Panc1 (cell line): ENCODE measurements around the gene MAPKBP1.

Experiments
- CTCF ChIP-seq: fragments of 450-650 bp; IDR thresholded peaks from 2 replicates; pipeline ENCODE4 v1.5.1; 2017; ENCODE audit warnings: mild to moderate bottlenecking
- POLR2AphosphoS5 ChIP-seq: IDR thresholded peaks from 2 replicates; pipeline ENCODE4 v1.6.1; 2012; ENCODE audit warnings: mild to moderate bottlenecking, low read depth, low read length, moderate library complexity

DNA sequence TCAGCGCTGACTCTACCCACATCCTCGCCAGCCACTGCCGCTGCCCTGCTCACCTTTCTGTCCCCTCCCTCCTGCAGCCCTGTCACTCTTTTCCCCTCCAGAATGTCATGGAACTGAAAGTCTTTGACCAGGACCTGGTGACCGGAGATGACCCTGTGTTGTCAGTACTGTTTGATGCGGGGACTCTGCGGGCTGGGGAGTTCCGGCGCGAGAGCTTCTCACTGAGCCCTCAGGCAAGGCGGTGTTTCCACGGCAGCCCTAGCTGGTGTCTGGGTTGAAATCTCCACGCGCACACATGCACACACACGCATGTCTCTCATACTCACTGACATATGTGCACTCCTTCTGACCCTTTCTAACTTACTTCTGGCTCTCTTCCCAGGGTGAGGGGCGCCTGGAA is 66.4 kb downstream of the MAPKBP1 start:
- TF ChIP-seq CTCF, result no peak
- no peak for TF ChIP-seq POLR2AphosphoS5
